GM12873 (cell line): ENCODE results near the gene RECQL5.

Experiments used
- TF ChIP-seq, protein P1 (sequence below): IDR thresholded peaks from 2 replicates; pipeline ENCODE4 v1.5.1; 2012; ENCODE audit warnings: low read depth, mild to moderate bottlenecking, moderate library complexity, low read length, control low read depth; ENCODE audit not compliant: insufficient read depth; ENCODE audit errors: missing control alignments

The RECQL5 gene

DNA sequence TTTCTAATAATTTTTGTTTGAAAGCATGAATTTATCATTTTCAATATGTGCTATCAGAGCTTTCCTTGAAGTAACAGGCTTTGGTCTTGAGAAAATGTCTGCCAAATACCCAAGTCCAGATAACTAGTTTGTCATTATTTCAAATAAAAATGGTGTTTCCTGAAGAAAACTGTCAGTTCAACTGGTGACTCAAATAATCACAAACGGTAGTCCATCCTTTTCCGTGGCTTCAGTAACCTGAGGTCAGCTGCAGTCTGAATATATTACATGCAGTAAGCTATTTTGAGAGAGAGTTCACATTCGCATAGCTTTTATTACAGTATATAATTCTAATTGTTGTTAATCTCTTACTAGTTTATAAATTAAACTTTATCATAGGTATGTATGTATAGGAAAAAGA is 9.5 kb upstream of the RECQL5 start:
- TF ChIP-seq, protein P1, sequence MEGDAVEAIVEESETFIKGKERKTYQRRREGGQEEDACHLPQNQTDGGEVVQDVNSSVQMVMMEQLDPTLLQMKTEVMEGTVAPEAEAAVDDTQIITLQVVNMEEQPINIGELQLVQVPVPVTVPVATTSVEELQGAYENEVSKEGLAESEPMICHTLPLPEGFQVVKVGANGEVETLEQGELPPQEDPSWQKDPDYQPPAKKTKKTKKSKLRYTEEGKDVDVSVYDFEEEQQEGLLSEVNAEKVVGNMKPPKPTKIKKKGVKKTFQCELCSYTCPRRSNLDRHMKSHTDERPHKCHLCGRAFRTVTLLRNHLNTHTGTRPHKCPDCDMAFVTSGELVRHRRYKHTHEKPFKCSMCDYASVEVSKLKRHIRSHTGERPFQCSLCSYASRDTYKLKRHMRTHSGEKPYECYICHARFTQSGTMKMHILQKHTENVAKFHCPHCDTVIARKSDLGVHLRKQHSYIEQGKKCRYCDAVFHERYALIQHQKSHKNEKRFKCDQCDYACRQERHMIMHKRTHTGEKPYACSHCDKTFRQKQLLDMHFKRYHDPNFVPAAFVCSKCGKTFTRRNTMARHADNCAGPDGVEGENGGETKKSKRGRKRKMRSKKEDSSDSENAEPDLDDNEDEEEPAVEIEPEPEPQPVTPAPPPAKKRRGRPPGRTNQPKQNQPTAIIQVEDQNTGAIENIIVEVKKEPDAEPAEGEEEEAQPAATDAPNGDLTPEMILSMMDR, result no peak

DNA sequence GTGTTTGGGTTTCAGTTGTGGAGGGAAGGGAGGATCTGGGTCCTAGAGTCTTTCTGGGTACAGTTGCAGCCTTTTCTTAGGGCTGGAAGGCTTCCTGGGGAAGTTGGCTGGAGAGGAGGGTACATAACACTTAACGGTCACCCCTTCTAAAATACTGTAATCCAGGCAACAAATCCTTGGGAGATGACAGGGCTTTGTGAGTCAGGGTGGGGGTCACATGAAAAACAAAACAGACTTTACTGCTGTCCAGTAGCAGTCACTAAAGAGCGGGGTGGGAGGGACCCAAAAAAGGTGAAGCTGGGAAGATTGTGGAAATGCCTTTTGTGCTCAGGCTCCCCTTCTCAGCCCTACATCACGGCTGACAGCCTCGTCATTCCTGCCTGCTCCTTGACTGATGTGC is 6.5 kb upstream of the RECQL5 start:
- TF ChIP-seq, protein P1, result no peak

DNA sequence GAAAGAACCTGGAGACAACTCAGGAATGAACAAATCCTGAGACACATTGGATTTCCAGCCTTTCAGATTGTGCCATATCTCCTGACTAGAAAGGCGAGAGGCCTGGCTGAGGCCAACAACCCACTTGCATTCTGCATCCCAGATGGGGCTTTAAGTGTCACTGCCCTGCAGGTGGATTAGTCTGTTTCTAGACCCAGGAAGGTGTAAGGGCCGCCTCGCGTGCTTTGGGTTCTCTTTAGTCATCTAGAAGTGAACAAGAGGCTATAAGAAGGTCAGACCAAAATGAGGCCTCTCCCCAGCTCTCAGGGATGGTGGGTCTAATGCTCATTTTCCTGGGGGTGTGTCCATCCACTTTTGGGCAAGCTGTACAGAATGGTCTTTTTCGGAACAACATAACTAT is 5.1 kb upstream of the RECQL5 start:
- TF ChIP-seq, protein P1, result no peak

DNA sequence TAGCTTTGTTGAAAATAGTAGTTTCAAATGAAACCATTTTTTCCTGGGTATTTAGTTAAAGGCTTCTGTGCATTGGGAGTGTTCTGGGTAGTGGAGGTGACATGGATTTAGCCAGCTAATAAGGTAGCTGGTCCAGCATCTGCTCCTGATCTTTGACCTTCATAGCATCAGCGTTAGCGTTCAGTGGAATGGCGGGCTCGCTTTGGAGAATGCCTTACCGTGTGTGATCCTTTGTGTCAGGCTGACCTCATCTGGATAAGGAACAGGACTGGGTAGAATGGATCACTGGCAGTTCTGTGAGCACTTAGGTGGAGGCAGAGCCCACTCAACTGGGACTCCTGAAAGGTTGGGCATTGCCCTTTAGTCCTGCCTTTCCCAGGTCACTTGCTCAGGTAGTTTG is 3.9 kb upstream of the RECQL5 start:
- TF ChIP-seq, protein P1, result no peak

DNA sequence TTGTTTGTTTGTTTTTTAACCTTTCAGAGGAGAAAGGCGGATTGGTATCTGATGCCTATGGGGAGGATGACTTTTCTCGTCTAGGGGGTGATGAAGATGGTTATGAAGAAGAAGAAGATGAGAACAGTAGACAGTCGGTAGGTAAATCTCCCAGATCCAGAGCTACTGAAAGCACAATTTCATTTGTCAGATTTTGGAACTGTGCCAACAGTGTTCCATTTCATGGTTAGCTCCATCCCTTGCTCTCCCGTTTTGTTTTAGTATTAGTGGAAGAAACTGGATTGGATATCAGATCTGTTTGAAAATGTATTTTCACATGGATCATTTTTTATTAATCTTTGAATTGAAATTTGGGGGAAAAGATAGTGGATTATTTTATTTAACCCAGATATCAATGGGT is 1.5 kb upstream of the RECQL5 start:
- TF ChIP-seq, protein P1, result no peak

DNA sequence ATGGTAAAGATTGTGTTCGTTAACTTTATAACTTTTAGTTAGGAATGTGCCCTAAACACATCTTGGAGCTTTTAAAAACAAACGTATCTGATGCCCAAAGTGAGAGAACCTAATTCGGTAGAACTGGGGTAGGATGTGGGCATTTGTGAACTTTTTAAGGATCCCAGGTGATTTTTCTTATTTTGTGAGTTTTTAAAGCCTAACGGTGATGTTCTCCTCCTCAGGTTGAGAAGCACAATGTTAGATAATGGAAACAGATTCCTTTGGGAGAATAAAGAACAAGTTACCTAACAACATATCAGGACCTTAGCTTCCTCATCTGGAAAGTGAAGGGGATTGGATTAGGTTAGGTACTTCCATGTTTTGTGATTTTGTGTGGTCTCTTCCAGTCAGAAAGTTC is 871 bp upstream of the RECQL5 start:
- TF ChIP-seq, protein P1, result no peak

DNA sequence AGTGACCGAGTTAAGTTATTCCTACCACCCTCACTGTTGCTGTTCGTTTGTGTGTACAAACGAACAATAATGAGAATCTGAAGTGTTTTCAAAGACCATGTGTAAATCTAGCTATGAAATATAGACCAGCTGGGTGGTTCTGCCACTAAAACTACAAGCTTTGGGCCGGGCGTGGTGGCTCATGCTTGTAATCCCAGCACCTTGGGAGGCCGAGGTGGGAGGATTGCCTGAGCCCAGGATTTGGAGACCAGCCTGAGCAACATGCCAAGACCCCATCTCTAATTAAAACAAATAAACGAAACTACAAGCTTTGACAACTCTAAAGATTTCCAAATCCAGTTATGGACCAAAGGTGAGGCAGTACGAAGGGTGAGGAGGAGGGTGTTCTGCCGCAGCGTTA is 973 bp downstream of the RECQL5 start:
- TF ChIP-seq, protein P1, result no peak
